Bronchial epithelial cell (primary cell): Measurements from ENCODE around the gene CAB39. TPM values are rescaled to one million over a fixed set of nuclear protein-coding genes. Genes with fewer than 3 reads are reported as not detected.

Experiments
- DNase-seq: peaks from one replicate; pipeline ENCODE4 v3.0.0-alpha.2; 2010; ENCODE audit warnings: low read depth
- FAIRE-seq: peaks from 2 replicates; lab custom pipeline; 2011; peaks lifted over from hg19 to GRCh38; lab: Jason Lieb, UNC
- H3K27me3 ChIP-seq: 2 replicates; pipeline ENCODE4 v1.5.1; 2011; ENCODE audit warnings: low read length; ENCODE audit not compliant: control insufficient read depth, insufficient read depth
- H3K36me3 ChIP-seq: 2 replicates; pipeline ENCODE4 v1.5.1; 2011; ENCODE audit warnings: low read length; ENCODE audit not compliant: control insufficient read depth, insufficient read depth
- H3K4me3 ChIP-seq: 2 replicates; pipeline ENCODE4 v1.5.1; 2011; ENCODE audit warnings: mild to moderate bottlenecking, low read depth, low read length, control low read depth
- CTCF ChIP-seq: IDR thresholded peaks from 2 replicates; pipeline ENCODE4 v1.5.1; 2011; ENCODE audit warnings: mild to moderate bottlenecking, moderate library complexity, low read length, control low read depth, inconsistent platforms; ENCODE audit not compliant: insufficient read depth, severe bottlenecking
- total RNA-seq: library from RNA; depleted of rRNA; stranded (reverse); fragments of >200 nt; gene quantifications from 2 replicates; pipeline ENCODE4 v1.2.1, GENCODE V29; 2014

CAB39 gene
- total RNA-seq, 1 donor from 2014 or later = 87.4 TPM

GRCh38 chr2:230748087-230748486, 35.4 kb downstream of the CAB39 start:
- Histone ChIP-seq H3K4me3 (no peak overlapping the region), H3K36me3 (peaks cover 3% of the 10 kb centered on the region), H3K27me3 (no peaks in the 10 kb centered on the region)
- DNase-seq (peak; percentile 30), FAIRE-seq (no peak)
- no peak for TF ChIP-seq CTCF

- Histone ChIP-seq H3K27me3 (no peaks in the 10 kb centered on the region), H3K4me3 (no peak overlapping the region), H3K36me3 (peaks cover 3% of the 10 kb centered on the region)
- DNase-seq = peak; percentile 59
- TF ChIP-seq CTCF = no peak
- no peak for FAIRE-seq
Observed at GRCh38 chr2:230749111-230749510, 36.5 kb downstream of the CAB39 start.

GRCh38 chr2:230751062-230751461, 38.4 kb downstream of the CAB39 start:
- no peak for TF ChIP-seq CTCF
- Histone ChIP-seq H3K36me3 (peaks cover 3% of the 10 kb centered on the region), H3K4me3 (no peak overlapping the region), H3K27me3 (no peaks in the 10 kb centered on the region)
- FAIRE-seq (no peak), DNase-seq (peak; percentile 98)

GRCh38 chr2:230754200-230754599, 41.6 kb downstream of the CAB39 start:
- no peaks in the 10 kb centered on the region for H3K27me3 ChIP-seq
- peaks cover 2% of the 10 kb centered on the region for H3K36me3 ChIP-seq
- H3K4me3 ChIP-seq = no peak overlapping the region
- TF ChIP-seq CTCF = no peak
- FAIRE-seq (no peak), DNase-seq (no peak)

GRCh38 chr2:230757476-230757875, 44.8 kb downstream of the CAB39 start:
- Histone ChIP-seq H3K27me3 (no peaks in the 10 kb centered on the region), H3K4me3 (no peak overlapping the region), H3K36me3 (peaks cover 9% of the 10 kb centered on the region)
- no peak for TF ChIP-seq CTCF
- DNase-seq = no peak
- no peak for FAIRE-seq
